ENCODE data around the gene ACSS2.

DNA sequence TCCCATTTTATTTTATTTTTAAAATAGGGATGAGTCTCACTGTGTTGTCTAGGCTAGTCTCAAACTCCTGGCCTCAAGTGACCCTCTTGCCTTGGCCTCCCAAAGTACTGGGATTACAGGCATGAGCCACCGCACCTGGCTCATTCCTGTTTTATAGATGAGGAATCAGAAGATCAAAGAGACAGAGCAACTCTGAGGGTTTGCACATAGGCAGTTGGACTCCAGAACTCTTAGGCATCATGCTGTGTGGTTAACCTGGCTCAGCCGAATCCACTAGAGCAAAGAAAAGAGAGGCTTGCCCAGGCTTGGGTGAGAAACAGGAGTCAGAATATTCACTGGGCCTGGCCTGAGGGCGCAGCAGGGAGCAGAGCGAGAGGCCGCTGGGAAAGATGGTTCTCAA lies 88.6 kb downstream of the ACSS2 start:
- TF ChIP-seq, protein P1, sequence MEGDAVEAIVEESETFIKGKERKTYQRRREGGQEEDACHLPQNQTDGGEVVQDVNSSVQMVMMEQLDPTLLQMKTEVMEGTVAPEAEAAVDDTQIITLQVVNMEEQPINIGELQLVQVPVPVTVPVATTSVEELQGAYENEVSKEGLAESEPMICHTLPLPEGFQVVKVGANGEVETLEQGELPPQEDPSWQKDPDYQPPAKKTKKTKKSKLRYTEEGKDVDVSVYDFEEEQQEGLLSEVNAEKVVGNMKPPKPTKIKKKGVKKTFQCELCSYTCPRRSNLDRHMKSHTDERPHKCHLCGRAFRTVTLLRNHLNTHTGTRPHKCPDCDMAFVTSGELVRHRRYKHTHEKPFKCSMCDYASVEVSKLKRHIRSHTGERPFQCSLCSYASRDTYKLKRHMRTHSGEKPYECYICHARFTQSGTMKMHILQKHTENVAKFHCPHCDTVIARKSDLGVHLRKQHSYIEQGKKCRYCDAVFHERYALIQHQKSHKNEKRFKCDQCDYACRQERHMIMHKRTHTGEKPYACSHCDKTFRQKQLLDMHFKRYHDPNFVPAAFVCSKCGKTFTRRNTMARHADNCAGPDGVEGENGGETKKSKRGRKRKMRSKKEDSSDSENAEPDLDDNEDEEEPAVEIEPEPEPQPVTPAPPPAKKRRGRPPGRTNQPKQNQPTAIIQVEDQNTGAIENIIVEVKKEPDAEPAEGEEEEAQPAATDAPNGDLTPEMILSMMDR (conservative IDR thresholded peaks at IDR 0.05): no peak
- no peak for TF ChIP-seq ZFX (IDR thresholded peaks at IDR 0.05)

Measured in C4-2B (cell line).